IMR-90 (cell line): ENCODE results near the gene CCT5. TPM values are rescaled to one million over a fixed set of nuclear protein-coding genes. Genes with fewer than 3 reads are reported as not detected.

Experiments used
- ATAC-seq: fragments of 200-7000 bp; cut with Tn5 transposase; 2 replicates; pipeline ENCODE4 v1.9.1; 2020; ENCODE audit warnings: low read depth, mild to moderate bottlenecking, moderate library complexity
- BruUV-seq: library from RNA; stranded (reverse); fragments of 400-500 nt; replicated peaks from 2 replicates; lab custom pipeline; 2021; lab: Mats Ljungman, UMichigan
- CTCF ChIA-PET: fragments of 300-600 bp; formaldehyde crosslinking; extraction: SDS; loops from one replicate; lab custom pipeline; 2021; ENCODE audit warnings: antibody characterized with exemption; lab: Yijun Ruan, JAX
- POLR2A ChIA-PET: fragments of 300-600 bp; sonication (Branson Sonifier 250); formaldehyde crosslinking; loops from one replicate; lab custom pipeline; 2022; ENCODE audit warnings: antibody characterized with exemption; ENCODE audit not compliant: unreplicated experiment; lab: Charles Lee
- DNase-seq: peaks from one replicate; pipeline ENCODE4 v3.0.0; 2013
- H2AFZ ChIP-seq: replicated peaks from 2 replicates; pipeline ENCODE3; 2013; ENCODE audit warnings: low read length, mild to moderate bottlenecking; ENCODE audit not compliant: poor library complexity
- H2AK5ac ChIP-seq: 2 replicates; pipeline ENCODE4 v1.6.1; 2013; ENCODE audit warnings: low read depth, low read length, inconsistent platforms
- H2AK9ac ChIP-seq: replicated peaks from 2 replicates; pipeline ENCODE3; 2013; ENCODE audit warnings: mild to moderate bottlenecking, low read depth, low read length, moderate library complexity; ENCODE audit not compliant: poor library complexity
- H2BK120ac ChIP-seq: 2 replicates; pipeline ENCODE4 v1.6.1; 2013; ENCODE audit warnings: low read depth, low read length, inconsistent platforms
- H2BK15ac ChIP-seq: 3 replicates; pipeline ENCODE4 v1.6.1; 2013; ENCODE audit warnings: low read depth, low read length, inconsistent platforms
- H2BK20ac ChIP-seq: 2 replicates; pipeline ENCODE4 v1.6.1; 2013; ENCODE audit warnings: low read depth, mild to moderate bottlenecking, inconsistent platforms, low read length, moderate library complexity
- H2BK5ac ChIP-seq: 2 replicates; pipeline ENCODE4 v1.6.1; 2013; ENCODE audit warnings: mild to moderate bottlenecking, low read depth, low read length, inconsistent platforms; ENCODE audit not compliant: poor library complexity, severe bottlenecking
- H3K14ac ChIP-seq: replicated peaks from 2 replicates; pipeline ENCODE4 v1.6.1; 2013; ENCODE audit warnings: low read depth, low read length, inconsistent platforms
- H3K18ac ChIP-seq: 2 replicates; pipeline ENCODE4 v1.6.1; 2013; ENCODE audit warnings: low read depth, low read length, control low read depth
- H3K23ac ChIP-seq: 2 replicates; pipeline ENCODE4 v1.6.1; 2013; ENCODE audit warnings: low read depth, low read length, inconsistent platforms
- H3K27ac ChIP-seq: 2 replicates; pipeline ENCODE4 v1.5.1; 2013; ENCODE audit warnings: mild to moderate bottlenecking, control low read depth, low read length; ENCODE audit not compliant: insufficient read depth
- H3K27me3 ChIP-seq: 2 replicates; pipeline ENCODE4 v1.6.1; 2013; ENCODE audit warnings: low read length; ENCODE audit not compliant: control insufficient read depth, insufficient read depth
- H3K36me3 ChIP-seq: 2 replicates; pipeline ENCODE4 v1.6.1; 2013; ENCODE audit warnings: low read length, mixed read lengths; ENCODE audit not compliant: control insufficient read depth, insufficient read depth
- H3K4ac ChIP-seq: 2 replicates; pipeline ENCODE4 v1.6.1; 2013; ENCODE audit warnings: low read depth, low read length, inconsistent platforms
- H3K4me1 ChIP-seq: 2 replicates; pipeline ENCODE4 v1.6.1; 2013; ENCODE audit warnings: low read length, mixed read lengths; ENCODE audit not compliant: control insufficient read depth, insufficient read depth
- H3K4me2 ChIP-seq: 2 replicates; pipeline ENCODE4 v1.6.1; 2013; ENCODE audit warnings: low read depth, mild to moderate bottlenecking, control low read depth, low read length, moderate library complexity
- H3K4me3 ChIP-seq: 2 replicates; pipeline ENCODE4 v1.5.1; 2013; ENCODE audit warnings: low read depth, mild to moderate bottlenecking, control low read depth, low read length, moderate library complexity; ENCODE audit not compliant: insufficient read depth
- H3K56ac ChIP-seq: 2 replicates; pipeline ENCODE4 v1.6.1; 2013; ENCODE audit warnings: low read length, inconsistent platforms; ENCODE audit not compliant: insufficient read depth; ENCODE audit errors: extremely low read depth
- H3K79me1 ChIP-seq, 2 experiments: 2 replicates each; pipeline ENCODE4 v1.6.1; 2013; ENCODE audit warnings: low read length in 2 of 2, inconsistent platforms in 1 of 2, low read depth in 1 of 2
- H3K9ac ChIP-seq: 2 replicates; pipeline ENCODE4 v1.6.1; 2013; ENCODE audit warnings: low read depth, low read length, control low read depth
- H3K9me1 ChIP-seq: 2 replicates; pipeline ENCODE4 v1.6.1; 2013; ENCODE audit warnings: low read length, inconsistent platforms; ENCODE audit not compliant: insufficient read depth
- H3K9me3 ChIP-seq: 2 replicates; pipeline ENCODE4 v1.6.1; 2013; ENCODE audit warnings: low read length; ENCODE audit not compliant: control insufficient read depth, insufficient read depth
- H4K20me1 ChIP-seq: 2 replicates; pipeline ENCODE4 v1.6.1; 2013; ENCODE audit warnings: low read length, inconsistent platforms; ENCODE audit not compliant: insufficient read depth
- H4K5ac ChIP-seq: 2 replicates; pipeline ENCODE4 v1.6.1; 2013; ENCODE audit warnings: mild to moderate bottlenecking, low read depth, low read length, control low read depth
- H4K8ac ChIP-seq, 2 experiments: 2 replicates each; pipeline ENCODE4 v1.6.1; 2013; ENCODE audit warnings: low read depth in 2 of 2, low read length in 2 of 2, control low read depth in 1 of 2, inconsistent platforms in 1 of 2
- H4K91ac ChIP-seq: 2 replicates; pipeline ENCODE4 v1.6.1; 2013; ENCODE audit warnings: low read depth, low read length, inconsistent platforms; ENCODE audit not compliant: insufficient read depth
- BHLHE40 ChIP-seq: fragments of 150-350 bp; IDR thresholded peaks from 2 replicates; pipeline ENCODE4 v1.6.1; 2016; ENCODE audit warnings: mild to moderate bottlenecking, low read depth, low read length
- CEBPB ChIP-seq: IDR thresholded peaks from 2 replicates; pipeline ENCODE4 v1.6.1; 2012; ENCODE audit warnings: low read depth, low read length, improper control_type of control experiment
- CHD1 ChIP-seq: IDR thresholded peaks from 2 replicates; pipeline ENCODE4 v1.6.1; 2012; ENCODE audit warnings: low read depth, low read length, improper control_type of control experiment
- CTCF ChIP-seq: conservative IDR thresholded peaks from 2 replicates; pipeline ENCODE4 v1.5.1; 2012; ENCODE audit warnings: mild to moderate bottlenecking, low read depth, low read length, improper control_type of control experiment
- ELK1 ChIP-seq: fragments of 150-350 bp; IDR thresholded peaks from 2 replicates; pipeline ENCODE4 v1.6.1; 2016; ENCODE audit warnings: low read depth, mild to moderate bottlenecking, low read length, moderate library complexity, borderline replicate concordance
- FOS ChIP-seq: fragments of 150-350 bp; IDR thresholded peaks from 2 replicates; pipeline ENCODE4 v1.6.1; 2016; ENCODE audit warnings: low read depth, low read length
- MAFK ChIP-seq: IDR thresholded peaks from 2 replicates; pipeline ENCODE4 v1.6.1; 2012; ENCODE audit warnings: low read depth, low read length, improper control_type of control experiment
- MXI1 ChIP-seq: IDR thresholded peaks from 2 replicates; pipeline ENCODE4 v1.6.1; 2012; ENCODE audit warnings: low read depth, mild to moderate bottlenecking, low read length, moderate library complexity, borderline replicate concordance
- NFE2L2 ChIP-seq: fragments of 150-350 bp; IDR thresholded peaks from 2 replicates; pipeline ENCODE4 v1.6.1; 2016; ENCODE audit warnings: low read depth, mild to moderate bottlenecking, low read length
- POLR2A ChIP-seq: IDR thresholded peaks from 2 replicates; pipeline ENCODE4 v1.6.1; 2012; ENCODE audit warnings: mild to moderate bottlenecking, low read depth, low read length
- RAD21 ChIP-seq: IDR thresholded peaks from 2 replicates; pipeline ENCODE4 v1.6.1; 2012; ENCODE audit warnings: low read length, improper control_type of control experiment
- RCOR1 ChIP-seq: IDR thresholded peaks from 2 replicates; pipeline ENCODE4 v1.6.1; 2012; ENCODE audit warnings: mild to moderate bottlenecking, low read length, improper control_type of control experiment; ENCODE audit not compliant: insufficient replicate concordance
- RFX5 ChIP-seq: IDR thresholded peaks from 2 replicates; pipeline ENCODE4 v1.8.0; 2012; ENCODE audit warnings: low read depth, mild to moderate bottlenecking, low read length, moderate library complexity
- SMC3 ChIP-seq: fragments of 150-350 bp; IDR thresholded peaks from 2 replicates; pipeline ENCODE4 v1.6.1; 2016; ENCODE audit warnings: low read depth, mild to moderate bottlenecking, antibody characterized with exemption, low read length, moderate library complexity
- USF2 ChIP-seq: fragments of 150-350 bp; IDR thresholded peaks from 2 replicates; pipeline ENCODE4 v1.6.1; 2017; ENCODE audit warnings: mild to moderate bottlenecking, antibody characterized with exemption, low read length, low read depth
- WGBS, 2 experiments: methylation state at CpG; one replicate each; pipeline versions ENCODE4 v1.1.5 to v1.1.7; 2013; ENCODE audit warnings: missing lambda C conversion rate in 2 of 2; ENCODE audit not compliant: insufficient read length in 1 of 2; ENCODE audit errors: extremely low coverage in 2 of 2; 5-methylcytosine and 5-hydroxymethylcytosine counted together
- dilution Hi-C: fragments of 300-500 bp; cut with HindIII; formaldehyde crosslinking; loops from one replicate; pipeline ENCODE4 v1.14.3; 2018; ENCODE audit warnings: low sequenced_read_pairs; ENCODE audit not compliant: unreplicated experiment
- in situ Hi-C: fragments of 300-500 bp; cut with MboI; formaldehyde crosslinking; loops from 3 replicates; pipeline ENCODE4 v1.14.3; 2019; ENCODE audit warnings: low sequenced_read_pairs, inconsistent platforms, mixed read lengths
- intact Hi-C: fragments of 100-400 bp; cut with micrococcal nuclease; formaldehyde crosslinking; loops from 2 replicates; pipeline ENCODE4 v1.10.0; 2022
- polyA plus RNA-seq, 3 experiments: library from polyadenylated mRNA; depleted of rRNA; stranded (reverse); fragments of >200 nt; gene quantifications; 2 replicates each; pipeline ENCODE4 v1.2.3, GENCODE V29; 2012; ENCODE audit warnings: low replicate concordance in 1 of 3
- total RNA-seq: library from RNA; depleted of rRNA; stranded (reverse); fragments of >200 nt; gene quantifications from 2 replicates; pipeline ENCODE4 v1.2.3, GENCODE V29; 2012

Gene CCT5
- total and polyA plus RNA-seq, 2 of the 4 experiments (the other 2 are of a cell fraction), result 358 to 481 TPM

GRCh38 chr5:10233505-10233904, 16.6 kb upstream of the CCT5 start:
- Histone ChIP-seq H2AK5ac (no peak overlapping the region), H3K4me2 (peak overlapping the region; percentile 59; the same call in 1 of the 2 replicates), H3K36me3 (peaks cover 2% of the 10 kb centered on the region; the same call in 1 of the 2 replicates), H3K23ac (peak overlapping the region; percentile 21; the same call in 1 of the 2 replicates), H4K20me1 (no peaks in the 10 kb centered on the region), H3K18ac (no peak overlapping the region; the same call in 1 of the 2 replicates), H4K91ac (0 out of 2 replicates have a peak overlapping the region, but pooled peaks have one; percentile 34), H2BK5ac (peak overlapping the region; percentile 95), H3K27me3 (no peaks in the 10 kb centered on the region), H3K9me1 (peaks cover 19% of the 10 kb centered on the region), H2BK15ac (no peak overlapping the region), H3K9me3 (no peaks in the 10 kb centered on the region), H4K8ac (peak overlapping the region in 1 of 2 experiments; percentile 92), H3K56ac (peak overlapping the region; percentile 37; the same call in 1 of the 2 replicates), H3K79me1 (peaks cover 17 to 24% of the 10 kb centered on the region in 2 experiments; a peak in 3 of 4 replicates), H3K4me3 (no peak overlapping the region), H3K27ac (peak overlapping the region; percentile 69), H3K9ac (peak overlapping the region; percentile 39; the same call in 1 of the 2 replicates), H2BK120ac (peak overlapping the region; percentile 93), H2BK20ac (no peak overlapping the region; the same call in 1 of the 2 replicates), H2AK9ac (peak overlapping the region; percentile 77), H3K4me1 (peaks cover 14% of the 10 kb centered on the region), H3K14ac (peak overlapping the region; percentile 8; the same call in 1 of the 2 replicates), H4K5ac (no peak overlapping the region), H2AFZ (peak overlapping the region; percentile 62), H3K4ac (peak overlapping the region; percentile 96; the same call in 1 of the 2 replicates)
- DNase-seq (peak; percentile 97), ATAC-seq (peak; percentile 97)
- 0% methylated on average over 5 of the region's 7 CpGs; no CpG with 5 or more reads in 1 of the 2 experiments for WGBS, 2 experiments
- dilution Hi-C loops (no loop called here), in situ Hi-C loops (loop anchor here (10.0 kb wide), 1 partner anchor 459 kb away; no protein-coding TSS in a partner anchor), intact Hi-C loops (loop anchor here (1.0 to 5.0 kb wide), 4 partner anchors 93 to 686 kb away; partner anchors contain the start of gene SEMA5A)
- POLR2A ChIA-PET, result no interaction called here
- no TSS peak for BruUV-seq
- CTCF ChIA-PET, result interaction anchor here (0.6 to 1.1 kb wide), 4 partner anchors 10 to 80 kb away, joined by 3 read pairs; no protein-coding TSS in a partner anchor
- peak; percentile 31 for TF ChIP-seq FOS
- TF ChIP-seq POLR2A, result 0 out of 2 replicates have a peak, but pooled peaks have one; percentile 35
- no peak for TF ChIP-seq ELK1
- no peak for TF ChIP-seq RFX5
- no peak for TF ChIP-seq MXI1
- no peak for TF ChIP-seq CHD1
- TF ChIP-seq CTCF, result peak; percentile 73
- TF ChIP-seq RAD21, result peak; percentile 88
- TF ChIP-seq RCOR1, result no peak
- no peak for TF ChIP-seq MAFK
- no peak for TF ChIP-seq USF2
- TF ChIP-seq CEBPB, result peak; percentile 96
- peak; percentile 65 for TF ChIP-seq SMC3
- TF ChIP-seq NFE2L2, result no peak
- no peak for TF ChIP-seq BHLHE40
